Caki2 (cell line): ENCODE data around the gene PRRT1B. TPM values are rescaled to one million over a fixed set of nuclear protein-coding genes. Genes with fewer than 3 reads are reported as not detected.
"Not testable (repeated sequence)": the region's sequence is repeated elsewhere in the genome, so short reads cannot be mapped to it uniquely, and the experiment has no call there.

Experiments used
- DNase-seq: peaks from one replicate; pipeline ENCODE4 v3.0.0-alpha.2; 2015; ENCODE audit warnings: low read depth
- in situ Hi-C: cut with HindIII; loops from 2 replicates; pipeline ENCODE4 v1.10.0; 2016; ENCODE audit warnings: low sequenced_read_pairs, low pct_unique_long_range_greater_than_20kb, mixed read lengths
- total RNA-seq: library from RNA; depleted of rRNA; stranded (reverse); fragments of >200 nt; shearing (Covaris generic); gene quantifications from 2 replicates; pipeline ENCODE4 v1.2.3, GENCODE V29; 2014; ENCODE audit warnings: low replicate concordance

The PRRT1B gene
- total RNA-seq, 1 experiment from 2014 or later = not detected

DNA sequence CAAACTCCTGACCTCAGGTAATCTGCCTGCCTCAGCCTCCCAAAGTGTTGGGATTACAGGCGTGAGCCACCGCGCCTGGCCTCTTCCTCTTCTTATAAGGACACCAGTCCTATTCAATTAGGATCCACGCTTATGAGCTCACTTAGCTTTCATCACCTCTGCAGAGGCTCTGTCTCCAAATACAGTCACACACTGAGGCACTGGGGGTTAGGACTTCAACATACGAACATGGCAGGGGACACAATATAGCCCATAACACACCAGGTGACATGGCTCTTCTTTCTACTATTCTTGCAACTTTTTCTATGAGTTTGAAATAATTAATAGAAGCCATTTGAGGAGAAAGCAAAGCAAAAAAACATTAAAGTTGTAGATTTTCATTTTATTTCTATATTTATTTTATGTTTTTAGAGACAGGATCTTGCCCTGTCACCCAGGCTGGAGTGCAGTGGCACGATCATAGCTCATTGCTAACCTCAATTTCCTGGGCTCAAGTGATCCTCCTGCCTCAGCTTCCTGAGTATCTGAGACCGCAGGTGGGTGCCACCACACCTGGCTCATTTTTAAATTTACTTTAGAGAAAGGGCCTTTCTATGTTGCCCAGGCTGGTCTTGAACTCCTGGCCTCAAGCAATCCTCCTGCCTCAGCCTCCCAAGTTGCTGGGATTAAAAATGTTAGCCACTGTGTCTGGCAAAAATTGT is 6.0 kb upstream of the PRRT1B start:
- DNase-seq = no peak
- in situ Hi-C loops = no loop called here

DNA sequence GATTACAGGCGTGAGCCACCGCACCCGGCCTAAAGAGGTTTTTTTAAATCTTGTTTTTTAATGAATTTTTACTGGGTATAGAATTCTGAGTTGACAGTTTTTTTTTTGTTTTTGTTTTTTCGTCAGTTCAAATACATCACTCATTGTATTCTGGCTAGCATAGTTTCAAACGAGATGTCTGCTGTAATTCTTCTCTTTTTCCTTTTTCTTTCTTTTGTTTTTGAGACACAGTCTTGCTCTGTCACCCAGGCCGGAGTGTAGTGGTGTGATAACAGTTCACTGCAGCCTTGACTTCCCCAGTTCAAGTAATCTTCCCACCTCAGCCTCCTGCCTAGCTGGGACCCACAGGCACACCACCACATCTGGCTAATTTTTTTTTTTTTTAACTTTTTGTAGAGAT is 2.2 kb upstream of the PRRT1B start:
- no peak for DNase-seq
- in situ Hi-C loops = no loop called here

- in situ Hi-C loops = no loop called here
- no peak for DNase-seq
Observed at GRCh38 chr9:131545786-131546335, 538 bp downstream of the PRRT1B start.

GRCh38 chr9:131546336-131547084 is 1.2 kb downstream of the PRRT1B start:
- in situ Hi-C loops = no loop called here
- DNase-seq = no peak

DNA sequence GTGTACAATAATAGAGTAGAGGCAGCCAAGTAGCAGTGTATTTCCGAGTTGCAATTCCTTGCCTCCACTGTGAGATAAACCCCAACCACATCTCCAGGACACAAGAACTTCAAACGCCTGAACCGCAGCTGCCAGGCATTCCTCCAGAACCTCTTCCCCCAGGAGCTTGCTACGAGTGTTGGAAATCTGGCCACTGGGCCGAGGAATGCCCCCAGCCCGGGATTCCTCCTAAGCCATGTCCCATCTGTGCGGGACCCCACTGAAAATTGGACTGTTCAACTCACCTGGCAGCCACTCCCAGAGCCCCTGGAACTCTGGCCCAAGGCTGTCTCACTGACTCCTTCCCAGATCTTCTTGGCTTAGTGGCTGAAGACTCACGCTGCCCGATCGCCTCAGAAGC is 3.9 kb downstream of the PRRT1B start:
- DNase-seq, in situ Hi-C loops: not testable (repeated sequence)

DNA sequence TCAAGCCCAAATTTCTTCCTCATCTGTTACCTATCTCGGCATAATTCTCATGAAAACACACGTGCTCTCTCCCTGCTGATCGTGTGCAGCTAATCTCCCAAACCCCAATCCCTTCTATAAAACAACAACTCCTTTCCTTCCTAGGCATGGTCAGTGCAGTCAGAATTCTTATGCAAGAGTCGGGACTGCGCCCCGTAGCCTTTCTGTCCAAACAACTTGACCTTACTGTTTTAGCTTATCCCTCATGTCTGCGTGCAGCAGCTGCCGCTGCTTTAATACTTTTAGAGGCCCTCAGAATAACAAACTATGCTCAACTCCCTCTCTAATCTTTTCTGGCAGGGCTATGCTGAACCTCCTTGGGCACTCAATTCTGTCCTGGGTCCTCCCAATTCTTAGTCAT is 5.1 kb downstream of the PRRT1B start:
- in situ Hi-C loops, DNase-seq: not testable (repeated sequence)

- no peak for DNase-seq
- in situ Hi-C loops = no loop called here
Observed at GRCh38 chr9:131552030-131552429, 6.7 kb downstream of the PRRT1B start.

DNA sequence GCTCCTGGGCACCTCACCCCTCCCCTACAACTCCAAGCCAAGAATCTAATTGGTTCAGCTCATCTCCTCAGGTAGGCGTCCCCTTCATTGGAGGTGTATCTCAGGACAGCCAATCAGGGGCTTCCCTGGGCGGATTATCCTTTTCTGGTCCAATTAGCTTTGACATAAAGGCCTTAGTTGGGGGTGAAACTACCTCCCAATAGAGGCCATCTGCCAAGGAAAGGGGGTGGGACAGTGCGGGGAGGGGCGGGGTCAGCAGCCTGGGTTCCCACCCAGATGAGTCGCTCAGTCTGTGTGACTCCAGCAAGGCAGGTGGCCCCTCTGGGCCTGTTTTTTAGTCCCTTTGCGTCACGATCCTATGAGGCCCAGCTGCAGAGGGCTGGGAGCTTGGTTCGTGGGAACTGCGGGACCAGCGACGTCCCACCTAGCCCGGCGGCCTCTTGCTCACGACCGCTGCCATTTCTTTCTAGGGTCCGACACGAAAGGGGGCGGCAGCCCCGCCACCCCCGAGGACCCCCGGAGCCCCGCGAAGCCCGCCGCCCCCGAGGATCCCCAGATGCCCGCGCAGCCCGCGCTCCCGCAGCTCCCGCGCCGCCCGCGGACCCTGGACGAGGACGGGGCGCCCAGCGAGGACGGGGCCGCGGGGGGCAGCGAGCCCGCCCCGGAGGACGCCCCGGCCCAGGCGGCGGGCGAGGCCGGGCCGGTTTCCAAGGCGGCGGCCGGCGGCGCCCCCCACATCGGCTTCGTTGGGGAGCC is 8.9 kb downstream of the PRRT1B start:
- no peak for DNase-seq
- in situ Hi-C loops = no loop called here

- no peak for DNase-seq
- in situ Hi-C loops = no loop called here
Observed at GRCh38 chr9:131554843-131555351, 9.6 kb downstream of the PRRT1B start.

DNA sequence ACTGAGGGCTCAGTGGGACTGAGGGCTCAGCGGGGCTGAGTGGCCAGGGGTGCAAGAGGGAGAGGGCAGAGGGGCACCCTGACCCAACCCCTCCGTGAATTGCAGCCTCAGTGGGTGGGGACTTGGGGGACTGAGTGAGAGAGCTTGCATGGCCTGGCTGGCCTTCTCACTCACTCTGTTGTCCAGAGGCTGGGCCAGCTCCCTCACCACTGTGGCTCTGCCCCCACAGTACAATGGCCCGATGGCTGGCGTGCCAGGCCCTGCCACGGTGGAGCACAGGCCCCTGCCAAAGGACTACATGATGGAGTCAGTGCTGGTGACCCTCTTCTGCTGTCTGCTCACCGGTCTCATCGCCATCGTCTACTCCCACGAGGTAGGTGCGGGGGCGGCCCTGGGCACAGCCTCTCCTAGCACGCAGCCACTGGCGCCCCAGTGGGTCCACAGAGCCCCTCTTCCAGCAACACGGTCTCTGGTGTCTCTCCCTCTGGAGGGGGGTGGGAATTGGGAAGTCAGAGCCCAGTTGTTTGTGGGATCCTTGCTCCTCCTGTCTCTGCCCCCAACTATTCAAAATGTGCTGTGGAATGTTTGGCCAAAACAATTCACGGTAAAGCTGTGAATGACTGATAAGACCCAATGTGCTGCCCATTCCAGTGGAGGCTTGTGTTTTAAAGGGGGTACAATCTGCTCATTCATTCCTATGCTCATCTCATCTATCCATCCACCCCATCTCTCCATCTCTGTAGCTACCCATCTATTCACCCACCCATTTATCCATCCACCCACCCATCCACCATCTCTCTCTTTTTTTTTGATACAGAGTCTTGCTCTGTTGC is 10.7 kb downstream of the PRRT1B start:
- in situ Hi-C loops = no loop called here
- no peak for DNase-seq

- in situ Hi-C loops = no loop called here
- no peak for DNase-seq
Observed at GRCh38 chr9:131557855-131558548, 12.7 kb downstream of the PRRT1B start.

GRCh38 chr9:131559421-131560000 is 14.2 kb downstream of the PRRT1B start:
- in situ Hi-C loops = no loop called here
- DNase-seq = no peak

DNA sequence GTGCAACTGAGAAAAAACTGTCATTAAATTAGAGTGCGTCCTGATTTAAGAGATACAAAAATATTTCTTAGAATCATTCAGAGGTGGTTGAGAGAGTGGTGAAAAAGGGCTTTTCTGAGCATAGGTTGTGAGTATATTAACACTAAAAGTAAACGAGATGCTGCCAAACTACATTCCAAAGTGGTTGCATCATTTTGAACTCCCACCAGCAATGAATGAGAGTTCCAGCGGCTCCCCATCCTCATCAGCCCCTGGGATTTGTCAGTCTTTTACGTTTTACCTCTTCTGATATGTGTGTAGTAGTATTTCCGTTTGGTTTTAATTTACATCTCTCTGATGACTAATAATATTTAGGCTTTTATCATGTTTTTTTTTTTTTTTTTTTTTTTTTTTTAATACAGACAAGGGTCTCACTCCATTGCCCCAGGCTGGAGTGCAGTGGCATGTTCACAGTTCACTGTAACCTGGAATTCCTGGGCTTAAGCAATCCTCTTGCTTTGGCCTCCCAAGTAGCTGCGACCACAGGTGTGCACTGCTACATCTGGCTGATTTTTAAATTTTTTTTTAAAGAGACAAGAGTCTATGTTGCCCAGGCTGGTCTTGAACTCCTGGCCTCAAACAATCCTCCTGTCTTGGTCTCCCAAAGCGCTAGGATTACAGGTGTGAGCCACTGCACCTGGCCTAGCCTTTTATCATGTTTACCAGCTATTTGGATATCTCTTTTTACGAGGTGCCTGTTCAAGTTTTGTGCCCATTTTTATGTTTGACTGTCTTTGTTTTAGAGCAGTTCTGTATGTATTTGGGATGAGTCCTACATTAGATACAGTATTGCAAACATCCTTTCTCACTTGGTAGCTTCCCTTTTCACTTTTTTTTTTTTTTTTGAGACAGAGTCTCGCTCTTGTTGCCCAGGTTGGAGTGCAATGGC is 17.0 kb downstream of the PRRT1B start:
- in situ Hi-C loops = no loop called here
- DNase-seq = no peak

- in situ Hi-C loops = no loop called here
- no peak for DNase-seq
Observed at GRCh38 chr9:131565369-131565768, 20.0 kb downstream of the PRRT1B start.

- in situ Hi-C loops = no loop called here
- no peak for DNase-seq
Observed at GRCh38 chr9:131566158-131566557, 20.8 kb downstream of the PRRT1B start.

DNA sequence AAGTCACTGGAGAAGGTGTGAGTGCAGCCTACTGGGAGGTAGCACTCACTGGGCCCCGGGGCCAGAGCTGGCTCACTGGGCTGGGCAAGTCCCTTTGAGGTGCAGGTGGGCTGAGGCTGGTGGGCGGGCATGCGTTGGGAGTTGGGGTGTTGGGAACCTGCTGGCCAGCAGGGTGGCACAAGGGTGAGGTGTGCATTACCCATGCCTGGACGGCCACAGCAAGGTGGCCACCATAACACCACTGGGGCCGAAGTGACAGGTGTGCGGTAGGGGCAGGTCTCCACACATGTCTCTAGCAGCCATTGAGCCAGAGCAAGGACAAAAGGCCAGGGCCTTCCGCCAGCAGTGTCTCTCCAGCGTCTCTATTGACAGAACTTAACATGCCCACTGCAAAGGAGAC is 22.6 kb downstream of the PRRT1B start:
- no peak for DNase-seq
- in situ Hi-C loops = no loop called here
